ENCODE results near the gene ZNF442.

GRCh38 chr19:12400633-12401502, 35.4 kb upstream of the ZNF442 start, which contains the start of gene ZNF799:
- no peak for TF ChIP-seq CTCF (conservative IDR thresholded peaks at IDR 0.05 in 1 of 2, IDR thresholded peaks at IDR 0.05 in 1 of 2; ENCODE audit: low read depth in 1 of 2, low read length in 2 of 2)
- no peak for TF ChIP-seq EZH2 (IDR thresholded peaks at IDR 0.05; ENCODE audit: low read length, missing control alignments)

Measured in fibroblast of lung (primary cell).